Lower lobe of right lung (tissue), 2 donors: ENCODE data around the gene ITPKC. TPM values are rescaled to one million over a fixed set of nuclear protein-coding genes. Genes with fewer than 3 reads are reported as not detected.

ENCODE experiments used
- ATAC-seq, 2 donors: fragments of 200-7000 bp; cut with Tn5 transposase; one replicate each; pipeline ENCODE4 v1.9.1; 2020 to 2022; ENCODE audit warnings: mild to moderate bottlenecking in 2 of 2, moderate library complexity in 2 of 2
- DNase-seq: peaks from one replicate; pipeline ENCODE4 v3.0.0-alpha.2; 2020
- H3K27ac ChIP-seq: fragments of 200-600 bp; one replicate; pipeline ENCODE4 v1.8.0; 2022
- H3K27me3 ChIP-seq: fragments of 200-600 bp; one replicate; pipeline ENCODE4 v1.8.0; 2022; ENCODE audit warnings: low read depth
- H3K36me3 ChIP-seq: fragments of 200-600 bp; one replicate; pipeline ENCODE4 v1.8.0; 2022; ENCODE audit warnings: mild to moderate bottlenecking
- H3K4me1 ChIP-seq: fragments of 200-600 bp; one replicate; pipeline ENCODE4 v1.8.0; 2022
- H3K4me3 ChIP-seq: fragments of 200-600 bp; one replicate; pipeline ENCODE4 v1.8.0; 2022; ENCODE audit warnings: mild to moderate bottlenecking
- H3K9me3 ChIP-seq: fragments of 200-600 bp; one replicate; pipeline ENCODE4 v1.8.0; 2022
- CTCF ChIP-seq: fragments of 200-600 bp; IDR thresholded peaks from one replicate; pipeline ENCODE4 v1.8.0; 2022; ENCODE audit warnings: antibody characterized with exemption, mild to moderate bottlenecking
- intact Hi-C: fragments of 100-400 bp; cut with DNase I; formaldehyde crosslinking; loops from one replicate; pipeline ENCODE4 v1.11.0; 2022
- total RNA-seq: library from RNA; stranded (reverse); fragmentation: NEBNext Ultra II Directional; extraction: Animal tissue kit (Norgen Biotek cat#: 25700); gene quantifications from one replicate; pipeline ENCODE4 v1.2.1, GENCODE V29; 2021
- donor health status: DM: no; HTN: yes; CAD: no; lungs with severe emphysema.

ITPKC gene
- total RNA-seq, 1 donor from 2014 or later: 34.9 TPM

GRCh38 chr19:40717325-40717879 is 490 bp downstream of the ITPKC start:
- no peak for DNase-seq
- intact Hi-C loops: no loop called here
- ATAC-seq: no peak
- TF ChIP-seq CTCF: no peak
- peaks cover 9% of the 10 kb centered on the region for H3K36me3 ChIP-seq
- H3K4me1 ChIP-seq: peaks cover 62% of the 10 kb centered on the region
- H3K4me3 ChIP-seq: peak overlapping the region; percentile 90
- no peaks in the 10 kb centered on the region for H3K9me3 ChIP-seq
- peak overlapping the region; percentile 99 for H3K27ac ChIP-seq
- H3K27me3 ChIP-seq: no peaks in the 10 kb centered on the region

- H3K27me3 ChIP-seq: no peaks in the 10 kb centered on the region
- peak overlapping the region; percentile 99 for H3K27ac ChIP-seq
- no peak for ATAC-seq
- H3K4me3 ChIP-seq: peak overlapping the region; percentile 90
- peak; percentile 74 for DNase-seq
- H3K4me1 ChIP-seq: peaks cover 69% of the 10 kb centered on the region
- no peak for TF ChIP-seq CTCF
- H3K9me3 ChIP-seq: no peaks in the 10 kb centered on the region
- intact Hi-C loops: no loop called here
- H3K36me3 ChIP-seq: peaks cover 2% of the 10 kb centered on the region
Observed at GRCh38 chr19:40717880-40718773, 1.2 kb downstream of the ITPKC start.

GRCh38 chr19:40718774-40719391 is 2.0 kb downstream of the ITPKC start:
- H3K4me3 ChIP-seq: peak overlapping the region; percentile 90
- H3K4me1 ChIP-seq: peaks cover 71% of the 10 kb centered on the region
- peak overlapping the region; percentile 99 for H3K27ac ChIP-seq
- DNase-seq (peak; percentile 91), ATAC-seq (peak; percentile 10 to 29)
- no peak for TF ChIP-seq CTCF
- intact Hi-C loops: no loop called here
- peaks cover 8% of the 10 kb centered on the region for H3K36me3 ChIP-seq
- H3K27me3 ChIP-seq: no peaks in the 10 kb centered on the region
- H3K9me3 ChIP-seq: no peaks in the 10 kb centered on the region

- peak; percentile 61 for DNase-seq
- H3K27ac ChIP-seq: peak overlapping the region; percentile 99
- peaks cover 14% of the 10 kb centered on the region for H3K36me3 ChIP-seq
- no peaks in the 10 kb centered on the region for H3K27me3 ChIP-seq
- no peak for TF ChIP-seq CTCF
- ATAC-seq: no peak
- peak overlapping the region; percentile 90 for H3K4me3 ChIP-seq
- intact Hi-C loops: no loop called here
- H3K9me3 ChIP-seq: no peaks in the 10 kb centered on the region
- H3K4me1 ChIP-seq: peaks cover 70% of the 10 kb centered on the region
Observed at GRCh38 chr19:40719414-40719894, 2.5 kb downstream of the ITPKC start.

GRCh38 chr19:40721140-40721486 is 4.2 kb downstream of the ITPKC start:
- H3K9me3 ChIP-seq: no peaks in the 10 kb centered on the region
- H3K27me3 ChIP-seq: no peaks in the 10 kb centered on the region
- peaks cover 30% of the 10 kb centered on the region for H3K36me3 ChIP-seq
- no peak for DNase-seq
- no peak for TF ChIP-seq CTCF
- intact Hi-C loops: no loop called here
- peak overlapping the region; percentile 99 for H3K27ac ChIP-seq
- peaks cover 61% of the 10 kb centered on the region for H3K4me1 ChIP-seq
- no peak for ATAC-seq
- peak overlapping the region; percentile 90 for H3K4me3 ChIP-seq
